Aorta (tissue), 5 donors: ENCODE measurements around the gene LRRC4B. TPM values are rescaled to one million over a fixed set of nuclear protein-coding genes. Genes with fewer than 3 reads are reported as not detected.

Experiments
- ATAC-seq: fragments of 200-7000 bp; cut with Tn5 transposase; one replicate; pipeline ENCODE4 v1.9.1; 2022; ENCODE audit warnings: moderate library complexity; ENCODE audit not compliant: low FRiP score
- DNase-seq, 2 donors: peaks; one replicate each; pipeline ENCODE4 v3.0.0-alpha.2; 2020
- H3K27ac ChIP-seq, 2 donors: one replicate each; pipeline ENCODE4 v1.5.1; 2013; ENCODE audit warnings: low read length in 2 of 2, mild to moderate bottlenecking in 2 of 2, moderate library complexity in 2 of 2, control low read depth in 1 of 2, inconsistent platforms in 1 of 2, low read depth in 1 of 2
- H3K27me3 ChIP-seq, 2 donors: one replicate each; pipeline ENCODE4 v1.6.1; 2013; ENCODE audit warnings: control low read depth in 1 of 2, low read length in 1 of 2, mild to moderate bottlenecking in 1 of 2, moderate library complexity in 1 of 2; ENCODE audit not compliant: insufficient read depth in 2 of 2, control insufficient read depth in 1 of 2
- H3K36me3 ChIP-seq, 2 donors: one replicate each; pipeline ENCODE4 v1.6.1; 2013; ENCODE audit warnings: control low read depth in 1 of 2, low read length in 1 of 2, mild to moderate bottlenecking in 1 of 2; ENCODE audit not compliant: insufficient read depth in 2 of 2, control insufficient read depth in 1 of 2
- H3K4me1 ChIP-seq, 2 donors: one replicate each; pipeline ENCODE4 v1.6.1; 2013; ENCODE audit warnings: low read length in 2 of 2, control low read depth in 1 of 2, mild to moderate bottlenecking in 1 of 2, moderate library complexity in 1 of 2; ENCODE audit not compliant: insufficient read depth in 2 of 2, control insufficient read depth in 1 of 2
- H3K4me3 ChIP-seq, 2 donors: one replicate each; pipeline ENCODE4 v1.5.1; 2013; ENCODE audit warnings: low read length in 2 of 2, control low read depth in 1 of 2, mild to moderate bottlenecking in 1 of 2
- H3K9me3 ChIP-seq: one replicate; pipeline ENCODE4 v1.6.1; 2013; ENCODE audit warnings: mild to moderate bottlenecking, low read length; ENCODE audit not compliant: control insufficient read depth
- WGBS, 2 donors: extraction: QIAGEN DNeasy Blood & Tissue Kit; methylation state at CpG; one replicate each; pipeline ENCODE4 v1.1.7; 2013; 5-methylcytosine and 5-hydroxymethylcytosine counted together
- intact Hi-C, 2 donors: fragments of 100-400 bp; cut with DNase I; formaldehyde crosslinking; loops; one replicate each; pipeline versions ENCODE4 v1.14.2 to v1.15.0; 2022
- polyA plus RNA-seq, 2 donors: library from polyadenylated mRNA; stranded (reverse); fragments of 200-250 nt; gene quantifications; one replicate each; pipeline ENCODE4 v1.2.3, GENCODE V29; 2013
- total RNA-seq, 2 donors: library from RNA; stranded (reverse); fragmentation: NEBNext Ultra II Directional; extraction: Animal tissue kit (Norgen Biotek cat#: 25700); gene quantifications; one replicate each; pipeline ENCODE4 v1.2.1, GENCODE V29; 2021
- donor health status: healthy with polysubstance abuse.
- donor health status: Bipolar disorder and iron deficiency.
- donor health status: DM: no; HTN: no; CAD: no.
- donor health status: DM: no; HTN: no; CAD: no.
- donor health status: DM: yes; HTN: yes; CAD: no.

The LRRC4B gene
- total and polyA plus RNA-seq, 4 donors = 0.63 to 12.2 (median 3.7) TPM

DNA sequence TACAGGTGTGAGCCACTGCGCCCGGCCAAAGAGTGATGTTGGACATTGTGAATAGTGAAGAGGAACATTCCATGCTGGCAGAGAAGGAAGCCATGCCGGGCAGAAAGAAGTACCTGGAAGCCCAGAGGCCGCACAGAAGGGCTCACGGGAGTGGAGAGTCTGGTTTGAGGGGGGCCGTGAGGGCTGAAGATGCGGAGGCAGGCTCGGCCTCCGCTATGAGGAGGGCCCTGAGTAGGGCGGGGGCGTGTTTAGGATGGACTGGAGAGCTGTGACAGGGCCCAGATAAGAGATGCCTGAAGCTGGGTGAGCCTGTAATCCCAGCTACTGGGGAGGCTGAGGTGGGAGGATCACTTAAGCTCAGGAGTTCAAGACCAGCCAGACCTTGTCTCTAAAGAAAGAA, 58.9 kb downstream of the LRRC4B start:
- intact Hi-C loops = no loop called here
- Histone ChIP-seq H3K4me1 (no peaks in the 10 kb centered on the region), H3K27me3 (no peaks in the 10 kb centered on the region), H3K27ac (no peak overlapping the region), H3K9me3 (no peaks in the 10 kb centered on the region), H3K36me3 (no peaks in the 10 kb centered on the region), H3K4me3 (no peak overlapping the region)
- DNase-seq (peak in 1 of 2 donors; percentile 63), ATAC-seq (no peak)
- WGBS, 2 donors = 86% methylated on average over 11 of the region's 11 CpGs

DNA sequence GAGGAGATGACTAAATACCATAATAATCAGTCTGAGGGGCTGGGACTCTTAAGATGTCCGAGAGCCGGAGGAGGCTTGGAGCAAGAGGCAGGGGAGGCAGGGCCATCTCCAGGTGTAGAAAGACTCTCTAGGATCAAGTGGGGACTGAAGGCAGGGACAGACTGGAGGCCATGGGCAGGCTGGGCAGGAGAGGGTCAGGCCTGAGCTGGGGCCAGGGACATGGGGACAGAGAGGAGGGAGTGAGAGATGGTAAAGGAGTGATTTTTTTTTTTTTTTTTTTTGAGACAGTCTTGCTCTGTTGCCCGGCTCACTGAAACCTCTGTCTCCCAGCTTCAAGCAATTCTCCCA, 59.4 kb downstream of the LRRC4B start:
- WGBS, 2 donors = 85 to 90% methylated on average over 3 of the region's 3 CpGs
- intact Hi-C loops = no loop called here
- DNase-seq = peak in 1 of 2 donors; percentile 49

DNA sequence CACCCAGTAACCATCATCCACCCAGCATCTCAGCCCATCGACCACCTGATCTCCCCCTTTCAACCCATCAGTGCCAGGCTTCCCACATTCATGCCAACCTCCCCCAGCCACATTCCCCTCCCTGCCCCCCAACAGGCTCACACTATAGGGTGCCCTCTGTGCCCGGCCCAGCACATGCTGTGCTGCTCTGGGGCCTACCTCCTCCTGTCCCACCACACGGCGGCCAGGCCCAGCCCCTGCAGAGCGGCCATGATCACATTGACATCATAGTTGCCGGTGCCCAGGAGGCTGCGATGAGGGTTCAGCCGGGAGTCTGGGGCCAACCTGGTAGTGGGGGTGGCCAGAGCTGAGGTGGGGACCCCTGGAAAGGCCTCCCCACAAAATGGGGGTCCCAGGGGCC, 60.9 kb downstream of the LRRC4B start:
- Histone ChIP-seq H3K9me3 (no peaks in the 10 kb centered on the region), H3K27ac (no peak overlapping the region), H3K4me1 (no peaks in the 10 kb centered on the region), H3K27me3 (no peaks in the 10 kb centered on the region), H3K4me3 (no peak overlapping the region), H3K36me3 (no peaks in the 10 kb centered on the region)
- no peak for ATAC-seq
- 90 to 91% methylated on average over 8 of the region's 8 CpGs for WGBS, 2 donors
- intact Hi-C loops = no loop called here
- peak in 1 of 2 donors; percentile 59 for DNase-seq

More for the DNA sequence above, 59.4 kb downstream of the LRRC4B start:
- Histone ChIP-seq H3K27ac (no peak overlapping the region), H3K27me3 (no peaks in the 10 kb centered on the region), H3K36me3 (no peaks in the 10 kb centered on the region), H3K9me3 (no peaks in the 10 kb centered on the region), H3K4me3 (no peak overlapping the region), H3K4me1 (no peaks in the 10 kb centered on the region)
- no peak for ATAC-seq

DNA sequence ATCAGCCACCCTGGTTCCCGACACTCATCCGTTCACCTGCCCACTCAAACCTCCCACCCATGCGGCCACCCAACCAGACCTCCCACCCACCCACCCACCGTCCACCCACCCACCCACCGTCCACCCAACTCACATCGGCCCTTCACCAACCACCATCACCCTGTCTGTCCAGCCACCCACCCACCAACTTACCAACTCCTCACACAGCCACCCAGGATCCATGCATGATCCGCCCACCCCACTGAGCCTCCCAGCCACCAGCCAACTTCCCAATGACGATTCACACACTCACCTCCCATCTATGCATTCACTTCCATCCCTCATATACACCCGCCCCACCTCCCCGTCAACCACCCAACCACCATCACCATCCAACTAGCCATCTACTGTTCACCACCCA, 61.5 kb downstream of the LRRC4B start:
- peak in 1 of 2 donors; percentile 50 for DNase-seq
- no peaks in the 10 kb centered on the region for H3K4me1 ChIP-seq
- ATAC-seq = no peak
- no peaks in the 10 kb centered on the region for H3K9me3 ChIP-seq
- no peak overlapping the region for H3K27ac ChIP-seq
- no peaks in the 10 kb centered on the region for H3K36me3 ChIP-seq
- no peaks in the 10 kb centered on the region for H3K27me3 ChIP-seq
- intact Hi-C loops = no loop called here
- H3K4me3 ChIP-seq = no peak overlapping the region
- WGBS, 2 donors = 91 to 94% methylated on average over 10 of the region's 10 CpGs

DNA sequence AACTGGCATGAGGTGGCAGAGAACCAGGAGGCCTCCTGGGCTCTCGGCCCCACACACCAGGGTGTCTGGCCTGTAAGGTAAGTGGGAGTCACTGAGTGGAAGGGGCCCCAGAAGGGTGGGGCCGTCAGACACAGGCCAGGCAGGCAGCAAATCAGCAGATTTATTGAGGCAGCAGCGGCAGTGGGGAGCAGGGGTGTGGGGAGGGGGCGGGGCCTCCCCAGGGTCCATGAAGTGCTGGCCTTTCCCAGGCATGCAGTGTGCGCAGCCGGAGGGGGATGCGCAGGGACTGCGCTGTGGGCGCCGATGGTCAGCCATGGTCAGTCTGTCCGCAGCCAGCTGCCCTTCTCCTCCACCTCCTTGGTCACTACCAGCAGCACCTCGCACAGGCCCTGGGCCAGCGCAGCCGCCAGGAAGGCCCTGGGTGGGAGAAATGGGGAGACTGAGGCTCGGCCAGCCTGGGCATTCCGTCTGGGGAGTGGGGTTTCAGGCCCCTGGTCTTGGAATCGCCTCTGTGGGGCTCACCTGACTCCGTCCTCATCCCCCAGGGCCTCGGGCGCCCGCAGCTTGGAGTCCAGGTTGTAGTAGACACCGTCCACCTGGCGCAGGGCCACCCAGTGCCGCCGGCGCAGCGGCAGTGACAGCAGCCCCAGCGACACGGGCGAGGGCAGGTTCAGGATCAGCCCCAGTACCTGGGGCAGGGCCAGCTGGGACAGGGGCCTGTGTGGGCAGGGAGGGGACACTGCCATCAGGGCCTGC, 62.2 kb downstream of the LRRC4B start:
- DNase-seq (peak in 1 of 2 donors; percentile 78), ATAC-seq (no peak)
- WGBS, 2 donors = 91 to 92% methylated on average over 30 of the region's 30 CpGs
- Histone ChIP-seq H3K27ac (no peak overlapping the region), H3K36me3 (no peaks in the 10 kb centered on the region), H3K27me3 (no peaks in the 10 kb centered on the region), H3K4me1 (no peaks in the 10 kb centered on the region), H3K4me3 (no peak overlapping the region), H3K9me3 (no peaks in the 10 kb centered on the region)
- intact Hi-C loops = no loop called here

DNA sequence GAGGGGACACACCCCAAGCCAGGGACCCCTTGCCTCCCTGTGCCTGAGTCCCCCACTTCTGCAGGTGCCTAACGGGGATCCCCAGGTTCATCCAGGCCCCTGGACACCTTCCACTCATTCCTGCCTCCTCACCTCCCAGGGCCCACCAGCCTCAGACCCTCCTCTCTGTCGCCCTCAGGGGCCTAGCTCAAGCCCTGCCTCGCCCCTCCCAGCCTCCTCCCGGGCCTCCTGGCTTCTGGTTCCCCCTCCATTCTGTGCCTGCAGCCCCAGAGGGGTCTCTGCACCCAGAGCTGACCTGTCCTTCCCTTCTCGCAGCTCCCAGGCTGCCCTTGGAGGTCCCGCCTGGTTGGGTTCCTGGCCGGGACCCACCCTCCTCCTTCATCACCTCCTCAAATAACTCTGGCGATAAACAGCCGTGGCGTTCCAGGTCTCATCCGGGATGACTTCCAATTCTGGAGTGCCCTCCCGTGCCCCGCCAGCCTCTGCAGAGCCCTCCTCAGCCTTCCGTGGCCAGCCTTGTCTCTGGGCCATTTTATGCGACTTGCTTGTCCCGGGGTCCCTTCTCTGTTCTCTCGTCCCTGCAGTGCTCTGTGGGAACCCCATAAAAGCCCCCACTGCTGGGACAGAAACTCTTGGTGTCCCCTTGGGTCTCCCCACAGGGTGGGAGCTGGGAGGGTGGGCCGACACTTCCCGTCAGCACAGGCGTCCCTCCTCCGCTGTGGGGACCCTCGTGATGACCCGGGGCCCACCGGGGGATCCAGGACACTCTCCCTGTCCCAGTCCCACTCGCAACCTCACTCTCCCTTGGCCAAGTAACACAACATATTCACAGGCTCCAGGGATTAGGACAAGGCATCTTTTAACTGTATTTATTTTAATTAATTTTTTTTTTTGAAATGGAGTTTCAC, 66.4 kb downstream of the LRRC4B start:
- H3K4me3 ChIP-seq = no peak overlapping the region
- no peaks in the 10 kb centered on the region for H3K9me3 ChIP-seq
- no peak overlapping the region for H3K27ac ChIP-seq
- peak; percentile 7 for ATAC-seq
- 65 to 68% methylated on average over 25 of the region's 25 CpGs for WGBS, 2 donors
- intact Hi-C loops = no loop called here
- no peaks in the 10 kb centered on the region for H3K4me1 ChIP-seq
- no peaks in the 10 kb centered on the region for H3K36me3 ChIP-seq
- peak; percentile 43 to 56 for DNase-seq
- H3K27me3 ChIP-seq = no peaks in the 10 kb centered on the region

DNA sequence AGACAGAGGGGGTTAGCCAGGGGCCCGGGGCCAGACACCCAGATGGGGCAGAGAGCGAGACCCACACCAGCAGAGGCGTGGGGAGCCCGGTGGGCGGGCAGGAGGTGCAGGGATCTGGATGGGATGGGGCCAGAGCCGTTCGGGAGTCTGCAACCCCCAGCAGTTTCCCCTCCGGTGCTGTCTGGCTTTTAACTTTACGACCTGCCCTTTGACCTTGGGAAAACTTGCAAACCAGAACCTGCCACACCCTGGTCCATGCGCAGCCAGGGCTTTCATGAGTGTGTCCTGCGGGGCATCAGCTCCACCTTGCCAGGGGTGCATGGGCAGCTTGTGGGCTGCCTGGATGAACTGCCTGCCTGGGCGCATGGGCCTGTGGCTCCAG, 67.1 kb downstream of the LRRC4B start:
- intact Hi-C loops = no loop called here
- 78 to 79% methylated on average over 12 of the region's 12 CpGs for WGBS, 2 donors

DNA sequence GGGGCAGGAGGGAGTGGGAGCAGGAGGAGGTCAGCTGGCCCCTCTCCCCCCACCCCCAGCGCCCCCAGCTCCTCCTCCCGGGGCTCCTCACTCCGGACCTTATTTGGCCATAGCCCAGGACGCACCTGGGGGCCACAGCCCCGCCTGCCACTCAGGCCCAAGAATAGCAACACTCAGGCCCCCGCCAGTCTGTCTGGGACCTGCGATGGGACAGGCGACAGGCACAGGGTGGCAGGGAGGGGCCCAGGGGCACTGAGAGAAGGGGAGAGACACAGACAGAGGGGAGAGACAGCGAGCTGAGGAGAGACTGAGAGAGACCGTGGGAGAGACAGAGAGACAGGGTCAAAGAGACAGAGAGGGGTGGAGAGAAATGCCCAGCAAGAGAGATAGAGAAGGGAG, 67.5 kb downstream of the LRRC4B start:
- ATAC-seq (no peak), DNase-seq (peak; percentile 30 to 50)
- Histone ChIP-seq H3K36me3 (no peaks in the 10 kb centered on the region), H3K4me3 (no peak overlapping the region), H3K27ac (no peak overlapping the region), H3K9me3 (no peaks in the 10 kb centered on the region), H3K27me3 (no peaks in the 10 kb centered on the region), H3K4me1 (no peaks in the 10 kb centered on the region)
- intact Hi-C loops = no loop called here
- 61 to 63% methylated on average over 9 to 10 of the region's 10 CpGs for WGBS, 2 donors

More for the DNA sequence above, 67.1 kb downstream of the LRRC4B start:
- ATAC-seq (peak; percentile 29), DNase-seq (peak; percentile 20 to 75)
- Histone ChIP-seq H3K9me3 (no peaks in the 10 kb centered on the region), H3K4me3 (no peak overlapping the region), H3K27me3 (no peaks in the 10 kb centered on the region), H3K27ac (no peak overlapping the region), H3K4me1 (no peaks in the 10 kb centered on the region), H3K36me3 (no peaks in the 10 kb centered on the region)
